NCI-H1092 (cell line): ENCODE measurements around the gene UBXN10.

Experiments used
- DNase-seq: peaks from one replicate; lab custom pipeline; 2025; lab: John Stamatoyannopoulos, UW

The UBXN10 gene

DNA sequence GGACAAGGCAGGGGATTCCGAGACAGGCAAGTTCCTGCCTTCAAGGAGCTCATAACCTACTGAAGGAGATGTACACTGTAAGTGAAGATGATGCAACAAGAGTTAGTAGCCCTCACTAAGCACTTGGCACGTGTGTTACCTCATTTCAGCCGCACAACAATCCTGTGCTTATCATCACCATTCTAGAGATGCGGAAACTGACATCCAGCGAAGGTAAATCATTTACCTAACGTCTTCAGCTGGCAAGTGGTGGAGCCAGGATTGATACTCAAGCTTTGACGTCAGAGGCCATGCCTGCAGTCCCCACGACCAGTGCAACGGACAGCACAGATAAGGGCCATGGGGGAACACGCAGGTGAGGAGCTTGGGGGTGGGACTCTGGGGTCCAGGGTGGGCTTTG is 2.9 kb upstream of the UBXN10 start:
- no peak for DNase-seq

DNA sequence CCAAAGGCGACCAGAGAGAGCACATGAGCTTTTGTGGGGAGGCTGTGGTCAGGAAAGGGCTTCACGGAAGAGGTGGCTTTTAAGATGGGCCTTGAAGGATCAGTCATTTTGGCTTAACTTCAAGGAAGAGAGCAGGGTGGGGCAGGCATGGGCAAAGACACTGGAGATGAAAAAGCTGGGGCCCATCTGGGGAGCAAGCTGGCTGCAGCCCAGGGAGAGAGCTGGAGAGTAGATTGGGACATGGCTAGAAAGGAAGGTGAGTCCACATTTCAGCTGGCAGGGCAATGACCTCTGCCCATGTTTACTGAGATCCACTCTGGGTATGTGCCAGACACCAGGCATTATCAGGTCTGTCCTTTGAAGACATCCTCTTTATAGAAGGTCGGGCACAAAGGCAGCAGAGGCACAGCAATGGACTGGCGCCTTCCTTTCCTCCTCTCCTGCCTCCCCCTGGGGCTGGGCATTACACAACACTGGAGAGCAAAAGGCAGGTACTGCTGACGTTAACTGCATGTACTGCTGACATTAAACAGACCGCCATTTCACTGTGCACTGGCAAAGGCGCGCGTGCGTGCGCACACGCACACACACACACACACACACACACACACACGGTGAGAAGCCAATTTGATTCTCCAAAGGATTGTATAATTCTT is 2.2 kb upstream of the UBXN10 start:
- DNase-seq: no peak

DNA sequence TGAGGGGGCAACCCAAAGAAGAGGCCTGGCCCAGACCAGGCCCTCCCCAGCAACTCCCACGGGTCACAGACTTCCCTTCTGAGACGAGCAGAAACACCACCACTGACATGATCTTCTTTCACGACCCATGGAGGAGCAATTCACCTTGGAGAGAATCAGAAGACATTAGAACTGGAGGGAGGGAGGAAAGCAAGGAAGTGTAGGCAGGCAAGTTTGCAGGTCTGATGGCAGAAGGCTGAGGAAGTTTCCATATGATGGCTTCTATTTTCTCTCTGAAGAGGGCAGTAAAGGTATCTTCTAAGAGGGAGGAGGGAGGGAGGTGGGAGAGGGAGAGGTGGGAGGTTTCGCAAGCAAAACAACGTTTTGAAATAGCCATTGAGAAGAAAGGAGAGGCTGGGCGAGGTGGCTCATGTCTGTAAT is 1.4 kb upstream of the UBXN10 start:
- DNase-seq: no peak

DNA sequence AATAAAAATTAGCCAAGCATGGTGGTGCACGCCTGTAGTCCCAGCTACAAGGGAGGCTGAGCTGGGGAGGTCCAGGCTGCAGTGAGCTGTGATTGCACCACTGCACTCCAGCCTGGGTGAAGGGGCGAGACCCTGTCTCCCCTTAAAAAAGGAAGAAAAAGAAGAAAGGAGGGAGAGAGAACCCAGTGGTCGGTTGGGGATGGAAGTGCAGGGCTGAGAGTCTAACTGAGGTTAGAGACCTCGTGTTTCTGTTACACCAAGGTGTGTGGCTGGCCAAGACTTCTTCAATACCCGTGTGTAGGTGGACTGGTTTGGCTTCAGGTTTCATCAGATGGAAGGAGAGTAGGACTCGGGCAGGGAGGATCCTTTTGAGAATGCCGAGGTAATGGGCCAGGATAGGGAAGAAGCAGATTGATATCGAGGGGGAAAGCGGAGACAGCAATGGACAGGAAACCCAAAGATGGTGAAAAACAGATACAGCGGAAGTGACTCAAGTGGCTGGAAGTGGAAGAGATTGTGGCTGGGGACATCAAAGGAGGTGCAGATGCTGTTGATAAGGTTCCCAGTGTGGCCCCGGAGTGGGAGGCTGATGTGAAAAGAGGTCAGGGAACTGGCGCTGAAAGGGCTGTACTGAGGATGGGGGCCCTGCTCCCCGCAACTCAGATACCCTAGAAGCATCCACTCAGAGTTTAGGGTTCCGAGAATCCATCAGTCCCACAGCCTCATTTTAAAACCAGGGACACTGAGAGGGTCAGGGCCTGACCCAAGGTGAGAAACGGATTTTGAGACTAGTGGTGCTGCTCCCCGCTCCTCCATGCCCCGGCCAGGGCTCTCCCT is 681 bp upstream of the UBXN10 start:
- no peak for DNase-seq

DNA sequence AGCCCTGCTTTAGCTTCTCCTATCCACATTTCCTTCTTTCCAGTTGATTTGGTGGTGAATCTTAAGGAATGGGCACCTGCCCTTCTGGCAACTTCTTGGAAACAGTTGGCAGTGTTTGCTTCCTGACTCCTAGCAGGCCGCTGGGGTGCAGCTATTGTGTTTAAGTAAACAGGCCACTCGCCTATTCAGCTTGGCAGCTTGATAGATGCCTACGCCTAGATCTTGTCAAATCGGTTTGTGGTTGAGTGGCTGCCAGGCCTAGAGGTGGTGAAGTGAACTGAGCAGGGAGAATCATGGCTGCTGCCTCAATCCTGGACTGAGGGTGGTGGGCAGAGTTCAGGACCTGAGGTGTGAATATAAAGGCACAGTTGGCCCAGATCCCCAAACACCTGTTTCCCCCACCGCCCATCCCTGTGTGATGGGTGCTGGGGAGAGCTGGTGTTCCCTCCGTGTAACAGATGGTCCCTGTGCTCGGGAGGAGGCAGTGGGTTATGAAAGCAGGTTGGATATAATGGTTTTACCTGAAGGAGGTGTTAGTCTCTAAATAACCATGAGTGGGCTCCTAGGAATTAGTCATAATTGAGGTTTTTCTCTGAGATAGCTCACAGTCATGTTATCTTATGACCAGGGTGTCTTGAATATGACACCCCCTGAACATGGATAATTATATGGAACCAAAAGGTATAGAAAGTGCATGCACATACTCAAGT is 1.4 kb downstream of the UBXN10 start:
- DNase-seq: no peak

DNA sequence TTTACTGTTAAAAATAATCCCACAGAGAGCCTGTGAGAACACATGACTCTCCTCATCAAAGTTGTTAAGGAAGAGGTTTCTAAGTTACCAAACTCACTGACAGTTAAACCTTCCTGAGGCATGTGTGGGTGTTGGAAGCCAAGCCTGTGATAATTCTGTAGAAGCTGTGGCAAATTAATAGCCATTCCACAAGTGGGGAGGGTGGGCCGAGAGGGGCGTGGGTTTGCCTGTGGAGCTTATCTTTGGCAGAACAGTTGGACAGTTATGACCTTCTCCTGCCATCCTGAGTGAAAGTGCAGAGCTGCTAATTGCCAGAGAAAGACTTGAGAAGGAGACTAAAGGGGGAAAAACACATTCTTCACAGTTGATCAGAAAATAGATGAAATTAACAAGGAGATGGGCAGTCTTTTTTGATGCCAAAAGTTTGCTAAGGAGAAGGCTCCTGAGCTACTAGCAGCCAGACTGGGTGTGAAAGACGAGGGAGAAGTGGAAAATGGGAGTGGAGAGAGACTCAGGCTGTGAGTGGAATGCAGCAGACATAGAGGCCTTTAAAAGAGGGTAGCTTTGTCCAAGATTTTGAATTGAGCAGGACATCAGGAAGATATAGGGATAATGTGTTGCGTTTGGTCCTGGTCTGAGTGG is 2.0 kb downstream of the UBXN10 start:
- no peak for DNase-seq

DNA sequence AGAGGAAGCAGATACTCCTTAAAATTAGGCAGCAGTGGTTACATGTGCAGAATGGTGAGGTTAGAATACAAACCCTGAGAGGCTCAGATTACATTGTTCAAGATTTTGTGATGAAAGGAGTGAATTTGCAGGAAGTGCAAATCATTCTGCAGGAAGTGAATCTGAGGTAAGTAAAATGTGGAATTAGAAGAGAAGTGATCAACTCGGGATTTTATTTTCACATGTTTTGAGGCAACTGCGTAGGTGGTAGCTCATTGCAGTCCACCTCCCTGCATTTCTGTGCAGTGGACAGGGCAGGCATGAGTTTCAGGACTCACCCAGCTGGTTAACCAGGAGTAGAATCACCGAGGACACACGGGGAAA is 2.5 kb downstream of the UBXN10 start:
- no peak for DNase-seq

DNA sequence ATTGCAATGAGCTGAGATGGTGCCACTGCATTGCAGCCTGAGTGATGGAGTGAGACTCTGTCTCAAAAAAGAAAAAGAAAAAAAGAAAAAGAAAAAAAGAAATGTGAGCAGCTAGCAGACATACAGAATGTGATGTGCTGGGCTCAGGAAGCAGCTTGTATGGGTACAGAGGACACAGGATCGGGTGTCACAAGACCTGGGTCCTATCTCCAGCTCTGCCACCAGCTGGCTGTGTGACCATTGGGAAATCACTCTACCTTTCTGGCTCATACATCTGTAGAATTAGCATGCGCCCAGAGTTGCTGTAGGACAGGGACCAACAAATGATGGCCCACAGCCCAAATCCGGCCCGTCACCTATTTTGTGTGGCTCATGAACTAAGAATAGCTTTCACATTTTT is 3.8 kb downstream of the UBXN10 start:
- no peak for DNase-seq

DNA sequence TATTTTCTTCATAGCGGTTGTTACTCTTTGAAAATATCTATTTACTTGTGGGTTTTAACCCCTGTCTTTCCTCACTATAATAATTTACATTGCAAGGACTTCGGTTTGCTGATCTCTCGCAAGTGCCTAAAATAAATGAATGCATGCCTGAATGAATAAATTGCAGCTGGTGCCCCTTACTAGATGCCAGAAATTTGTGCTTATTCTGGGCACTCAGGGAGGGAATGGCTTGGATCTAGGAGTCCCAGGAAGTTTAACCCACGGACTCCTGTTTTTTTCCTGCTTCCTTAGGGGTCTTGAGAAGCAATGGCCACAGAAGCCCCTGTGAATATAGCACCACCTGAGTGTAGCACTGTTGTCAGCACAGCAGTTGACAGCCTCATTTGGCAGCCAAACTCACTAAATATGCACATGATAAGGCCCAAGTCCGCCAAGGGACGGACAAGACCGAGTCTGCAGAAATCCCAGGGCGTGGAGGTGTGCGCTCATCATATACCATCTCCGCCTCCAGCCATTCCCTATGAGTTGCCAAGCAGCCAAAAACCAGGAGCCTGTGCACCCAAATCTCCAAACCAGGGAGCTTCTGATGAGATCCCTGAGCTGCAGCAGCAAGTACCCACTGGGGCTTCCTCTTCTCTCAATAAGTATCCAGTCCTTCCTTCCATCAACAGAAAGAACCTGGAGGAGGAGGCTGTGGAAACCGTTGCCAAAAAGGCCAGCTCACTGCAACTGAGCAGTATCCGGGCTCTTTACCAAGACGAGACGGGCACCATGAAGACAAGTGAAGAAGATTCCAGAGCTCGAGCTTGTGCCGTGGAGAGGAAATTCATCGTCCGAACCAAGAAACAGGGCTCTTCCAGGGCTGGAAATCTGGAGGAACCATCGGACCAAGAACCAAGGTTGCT is 4.6 kb downstream of the UBXN10 start:
- DNase-seq: no peak

DNA sequence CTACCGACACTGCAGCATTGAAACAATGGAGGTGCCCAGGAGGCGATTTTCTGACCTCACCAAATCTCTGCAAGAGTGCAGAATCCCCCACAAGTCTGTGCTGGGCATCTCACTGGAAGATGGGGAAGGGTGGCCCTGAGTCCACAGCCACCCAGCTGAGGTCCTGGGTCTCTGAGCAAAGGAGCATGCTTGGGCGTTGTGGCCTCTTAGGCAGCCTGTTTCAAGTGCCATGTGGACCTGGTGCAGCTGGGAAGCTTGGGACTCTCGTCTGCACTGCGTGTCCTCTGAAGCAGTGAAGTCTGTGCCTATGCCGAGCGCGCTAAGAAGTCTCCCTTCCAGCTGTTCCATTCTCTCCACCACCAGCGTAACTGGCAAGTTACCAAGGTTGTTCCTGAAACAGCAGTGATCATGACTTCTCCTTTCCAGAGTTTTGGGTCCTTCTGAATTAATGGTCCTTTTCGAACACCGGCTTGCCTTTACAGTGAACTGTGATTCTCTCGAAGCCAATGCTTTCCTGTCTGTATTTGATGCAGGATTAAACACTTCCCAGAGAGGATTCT is 5.5 kb downstream of the UBXN10 start:
- no peak for DNase-seq

DNA sequence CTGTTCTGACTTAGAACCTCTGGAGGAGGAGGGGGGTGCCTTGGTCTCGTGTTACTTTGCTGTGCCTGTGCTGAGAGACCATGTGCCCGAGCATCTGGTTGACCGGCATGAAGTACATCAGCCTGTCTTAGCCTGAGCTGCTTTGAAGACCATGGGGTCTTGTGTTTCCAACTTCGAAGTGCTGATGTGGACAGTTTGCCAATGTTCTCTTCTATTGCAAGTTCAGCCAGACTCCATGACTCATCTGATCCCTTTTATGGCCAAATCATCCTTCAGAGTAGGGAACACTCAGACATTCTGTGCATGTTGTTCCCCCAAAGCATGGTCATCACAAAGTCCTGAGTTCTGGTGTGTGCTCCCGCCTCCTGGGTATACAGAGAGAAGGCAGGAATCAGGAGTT is 6.5 kb downstream of the UBXN10 start:
- DNase-seq: no peak

DNA sequence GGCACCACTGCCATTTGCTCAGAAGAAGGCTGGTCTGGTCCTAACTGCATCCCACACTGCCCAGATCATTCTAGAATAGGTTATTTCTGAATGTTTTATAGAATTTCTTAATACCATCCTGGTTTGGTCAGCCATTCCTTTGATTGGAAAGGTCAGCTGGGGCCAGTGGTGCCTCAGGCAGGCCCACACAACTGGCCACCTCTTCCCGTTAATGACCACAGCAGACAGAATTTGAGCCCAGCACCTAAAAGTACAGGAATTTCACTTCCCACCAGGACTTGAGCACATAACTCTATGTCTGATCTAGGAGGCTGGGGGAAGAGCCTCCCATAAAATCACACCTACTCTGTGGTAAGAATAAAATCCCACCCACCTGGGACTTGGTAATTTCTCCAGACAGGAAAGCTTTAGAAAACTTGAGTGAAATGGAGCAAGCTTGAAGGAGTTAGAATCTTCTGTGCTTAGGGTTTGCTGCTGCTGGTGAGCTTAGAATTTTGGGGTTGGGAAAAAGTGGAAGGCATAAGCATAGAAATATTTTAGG is 7.0 kb downstream of the UBXN10 start:
- no peak for DNase-seq

DNA sequence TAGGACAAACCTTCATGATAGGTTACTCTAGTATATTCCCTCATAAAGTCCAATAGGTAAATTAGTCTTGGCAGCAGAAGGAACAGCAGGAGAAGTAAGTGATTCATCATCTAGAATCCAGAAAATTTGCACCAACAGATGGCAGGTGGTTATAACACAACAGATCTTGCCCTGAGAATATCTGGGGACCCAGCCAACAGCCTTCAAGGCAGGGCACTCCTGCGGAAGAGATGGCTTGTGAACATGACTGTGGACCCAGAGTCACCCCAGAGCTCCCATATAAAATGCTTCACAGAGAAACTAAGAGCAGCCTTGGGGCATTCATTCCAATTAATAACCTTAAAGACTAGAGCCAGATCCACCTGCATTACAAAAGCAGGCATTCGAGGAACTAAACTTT is 8.3 kb downstream of the UBXN10 start:
- DNase-seq: no peak

DNA sequence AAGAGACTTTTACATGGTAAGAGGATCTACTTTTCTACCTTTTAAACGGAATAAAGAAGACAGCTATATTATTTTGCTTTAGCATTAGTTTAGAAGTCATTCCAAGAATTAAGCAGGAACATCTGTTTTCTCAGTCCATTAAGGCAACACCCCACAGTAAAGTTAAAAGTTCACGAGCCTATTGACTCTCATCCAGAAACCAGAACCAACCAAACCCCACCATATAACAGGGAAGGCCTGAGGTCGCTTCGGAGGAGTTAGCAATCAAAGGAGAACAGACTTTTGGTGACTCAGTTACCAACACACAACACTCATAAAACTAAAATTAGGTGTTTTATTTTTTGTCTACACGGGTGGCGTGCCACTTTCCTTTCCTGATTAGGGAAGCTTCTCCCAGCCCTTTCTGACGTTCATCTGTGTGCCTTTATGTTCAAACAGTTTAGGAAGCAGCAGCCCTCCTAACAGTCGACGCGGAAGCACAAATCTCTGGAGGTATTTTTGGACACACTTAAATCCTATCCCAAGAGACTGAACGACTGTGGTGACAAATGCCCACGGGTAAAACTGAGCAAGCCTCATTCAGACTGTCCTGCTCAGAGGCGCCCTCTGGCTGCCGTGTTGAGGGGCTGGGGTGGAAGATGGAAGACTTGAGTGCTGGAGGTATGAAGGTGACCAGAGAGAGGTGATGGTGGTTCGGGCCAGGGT is 9.0 kb downstream of the UBXN10 start:
- DNase-seq: peak; percentile 40

DNA sequence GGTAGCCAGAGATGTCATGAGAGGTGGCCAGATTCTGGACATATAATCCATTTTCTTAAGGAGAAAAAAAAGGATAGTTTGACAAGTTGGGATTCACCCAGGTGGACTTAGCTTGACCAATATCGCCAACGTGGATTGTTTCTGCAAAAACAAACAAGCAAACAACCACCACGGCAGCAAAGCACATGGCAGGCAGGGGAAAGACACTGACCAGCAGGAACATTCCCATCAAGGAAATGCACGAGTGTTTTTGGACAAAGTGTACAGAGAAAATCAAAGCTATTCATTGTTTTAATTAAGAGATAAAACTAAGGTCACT is 9.5 kb downstream of the UBXN10 start:
- DNase-seq: no peak

DNA sequence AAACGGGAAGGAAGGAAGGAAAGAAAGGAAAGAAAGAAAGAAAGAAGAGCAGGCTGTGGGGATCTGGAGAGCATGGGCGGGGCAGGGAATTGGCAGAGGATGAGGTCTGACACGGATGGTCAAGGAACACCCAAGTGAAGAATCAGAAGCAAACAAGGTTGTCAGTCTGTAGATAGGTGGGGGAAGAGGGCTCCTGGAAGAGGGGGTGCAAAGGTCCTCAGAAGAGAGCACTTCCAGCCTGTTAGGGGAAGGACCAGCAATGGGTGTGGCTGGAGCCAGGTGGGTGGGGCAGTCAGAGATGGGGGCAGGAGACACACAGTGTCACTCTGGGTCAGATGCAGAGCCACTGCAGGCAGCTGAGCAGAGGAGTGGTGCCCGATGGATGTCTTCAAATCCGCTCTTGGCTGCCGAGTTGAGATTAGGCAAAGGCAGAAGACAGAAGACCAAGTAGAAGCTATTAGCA is 11.5 kb downstream of the UBXN10 start:
- DNase-seq: no peak

DNA sequence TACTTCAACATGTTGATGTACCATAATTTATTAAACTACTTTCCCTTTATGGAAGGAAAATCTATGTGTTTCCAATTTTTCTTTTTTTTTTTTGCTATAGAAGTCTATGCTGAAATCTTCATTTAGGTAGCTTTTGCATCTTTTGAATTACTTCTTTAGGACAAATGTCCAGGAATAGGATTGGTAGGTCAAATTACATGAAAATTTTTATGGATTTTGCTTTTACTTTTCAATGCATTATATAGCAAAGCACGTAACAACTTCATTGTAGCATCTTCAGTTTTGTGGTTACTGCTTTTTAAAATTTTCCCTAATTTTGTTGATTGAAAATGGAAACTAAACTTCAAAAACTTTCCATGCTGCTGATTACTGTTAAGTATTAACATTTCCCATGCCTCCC is 12.4 kb downstream of the UBXN10 start:
- DNase-seq: no peak

DNA sequence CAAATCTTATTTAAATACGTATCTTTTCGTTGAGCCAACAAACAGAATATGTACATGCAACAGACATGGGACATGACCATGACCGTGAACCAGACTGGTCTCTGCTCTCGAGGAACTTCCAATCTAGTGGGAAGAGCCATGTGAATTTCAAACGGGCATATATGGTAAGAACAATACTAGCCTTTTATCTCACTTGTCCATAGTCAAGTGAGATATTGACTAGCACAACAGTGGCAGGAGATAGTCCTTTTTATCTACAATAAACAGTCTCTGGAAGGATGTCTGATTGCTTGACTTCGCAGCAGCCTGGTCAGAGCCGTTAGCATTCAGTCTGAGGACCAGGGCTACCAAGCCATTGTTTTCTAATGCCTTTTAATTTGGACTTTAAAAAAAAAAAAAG is 13.0 kb downstream of the UBXN10 start:
- DNase-seq: no peak

DNA sequence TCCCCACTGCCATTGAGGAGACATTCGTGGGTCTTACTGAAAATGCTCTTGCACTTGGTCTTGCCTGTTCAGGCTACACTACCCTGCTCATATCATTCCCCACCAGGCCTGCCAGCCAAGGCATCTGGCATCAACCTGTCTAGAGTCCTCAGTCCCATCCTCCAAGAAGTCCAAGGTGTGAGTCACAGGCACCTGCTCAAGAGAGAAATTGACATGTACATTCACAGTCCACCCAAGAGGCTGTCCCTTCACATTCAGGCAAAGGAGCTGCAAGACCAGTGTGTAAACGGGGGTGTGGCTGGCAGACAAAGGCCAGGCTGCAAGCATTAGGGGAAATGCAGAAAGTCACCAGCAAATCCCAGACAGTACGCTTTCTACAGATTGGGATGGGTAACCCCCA is 13.5 kb downstream of the UBXN10 start:
- DNase-seq: no peak

DNA sequence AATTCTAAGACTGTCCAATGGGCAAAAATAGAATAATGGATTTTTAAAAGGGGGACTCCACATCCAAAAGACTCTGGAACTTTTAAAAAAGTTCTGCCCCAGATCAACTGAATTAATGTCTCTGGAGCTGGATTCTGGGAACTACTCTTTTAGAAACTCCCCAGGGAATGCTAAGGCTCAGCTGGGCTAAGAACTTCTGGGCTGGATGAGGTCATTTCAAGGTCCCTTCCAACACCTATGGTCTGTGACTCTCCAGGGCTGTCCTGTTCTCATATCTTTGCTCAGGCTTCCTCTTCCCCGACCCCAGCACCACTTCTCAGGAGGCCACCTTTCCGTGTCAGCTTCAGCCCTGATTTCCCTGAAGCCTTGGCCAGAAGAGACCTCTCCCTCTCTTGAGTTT is 13.9 kb downstream of the UBXN10 start:
- no peak for DNase-seq
